NOMO-1 treated with dmso at 0.1 percent for 144 hours (cell line): ENCODE results near the gene ANGPTL2.
A peak's percentile ranks its signal among the peaks of the same experiment; 100 is the strongest.
"Not testable (repeated sequence)": the region's sequence is repeated elsewhere in the genome, so short reads cannot be mapped to it uniquely, and the experiment has no call there.

Experiments used
- DNase-seq: peaks from one replicate; lab custom pipeline; 2025; ENCODE audit not compliant: unreplicated experiment; lab: John Stamatoyannopoulos, UW

Gene ANGPTL2

GRCh38 chr9:127122176-127123063, at the start of gene ANGPTL2:
Gene ANGPTL2, minus strand, starts transcription at chr9:127122635. Its CDS starts 13,904 bp downstream, at chr9:127108731.
- no peak for DNase-seq

DNA sequence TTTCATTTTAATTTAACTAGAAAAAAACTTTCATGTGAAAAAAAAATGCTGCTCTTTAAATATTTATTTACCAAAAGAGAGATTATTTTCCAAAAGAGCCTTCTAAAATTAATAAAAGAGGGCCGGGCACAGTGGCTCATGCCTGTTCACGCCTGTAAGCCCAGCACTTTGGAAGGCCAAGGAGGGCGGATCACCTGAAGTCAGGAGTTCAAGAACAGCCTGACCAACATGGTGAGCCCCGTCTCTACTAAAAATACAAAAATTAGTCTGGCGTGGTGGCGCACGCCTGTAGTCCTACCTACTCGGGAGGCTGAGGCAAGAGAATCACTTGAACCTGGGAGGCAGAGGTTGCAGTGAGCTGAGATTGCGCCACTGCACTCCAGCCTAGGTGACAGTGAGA, 48.9 kb upstream of the ANGPTL2 start:
- DNase-seq = not testable (repeated sequence)

DNA sequence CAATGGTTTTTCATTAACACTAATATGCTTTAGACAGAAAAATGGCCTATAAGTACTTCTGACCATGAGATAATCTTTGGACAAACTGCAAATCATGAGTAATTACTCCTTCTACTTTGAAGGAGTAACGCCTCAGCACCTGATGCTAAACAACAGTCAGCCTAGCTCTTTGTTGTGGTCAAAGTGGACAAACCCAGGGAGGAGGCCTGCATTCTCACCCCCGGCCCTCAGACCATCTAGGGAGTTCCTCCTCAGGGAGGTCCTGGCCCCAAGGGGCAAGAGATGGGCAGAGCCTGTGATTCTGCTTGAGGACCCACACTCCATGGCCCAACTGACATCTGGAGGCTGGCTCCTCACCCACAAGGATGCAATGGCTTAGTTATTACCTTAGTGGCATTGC, 48.2 kb upstream of the ANGPTL2 start:
- no peak for DNase-seq

DNA sequence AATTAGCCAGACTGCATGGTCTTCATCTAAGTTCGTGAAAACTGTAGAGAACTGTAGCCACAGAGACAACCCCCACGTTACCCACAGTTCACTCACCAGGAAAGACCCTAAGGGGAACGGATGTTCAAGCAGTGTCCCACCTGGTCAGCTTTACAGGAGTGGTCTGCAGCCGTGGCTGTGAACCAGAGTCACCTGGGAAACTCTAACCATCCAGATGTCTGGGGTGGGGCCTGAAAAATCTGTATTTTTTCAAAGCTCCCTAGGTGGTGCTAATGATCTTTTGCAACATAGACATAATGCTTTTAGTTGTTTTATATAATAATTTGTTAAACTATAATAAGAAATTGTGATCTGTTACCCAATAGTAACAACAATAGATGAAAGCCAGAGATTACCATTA, 47.7 kb upstream of the ANGPTL2 start:
- no peak for DNase-seq

DNA sequence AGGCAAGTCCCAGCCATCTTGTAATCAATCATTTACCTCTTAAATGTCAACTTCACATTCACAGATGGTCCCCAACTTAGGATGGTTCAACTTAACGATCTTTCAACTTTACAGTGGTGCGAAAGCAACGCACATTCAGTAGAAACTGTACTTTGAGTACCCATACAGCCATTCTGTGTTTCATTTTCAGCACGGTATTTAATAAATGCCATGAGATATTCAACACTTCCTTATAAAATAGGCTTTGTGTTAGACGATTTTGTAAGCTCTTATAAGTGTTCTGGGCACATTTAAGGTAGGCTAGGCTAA, 47.1 kb upstream of the ANGPTL2 start:
- DNase-seq = no peak

GRCh38 chr9:127168756-127169574, 46.5 kb upstream of the ANGPTL2 start:
- no peak for DNase-seq

DNA sequence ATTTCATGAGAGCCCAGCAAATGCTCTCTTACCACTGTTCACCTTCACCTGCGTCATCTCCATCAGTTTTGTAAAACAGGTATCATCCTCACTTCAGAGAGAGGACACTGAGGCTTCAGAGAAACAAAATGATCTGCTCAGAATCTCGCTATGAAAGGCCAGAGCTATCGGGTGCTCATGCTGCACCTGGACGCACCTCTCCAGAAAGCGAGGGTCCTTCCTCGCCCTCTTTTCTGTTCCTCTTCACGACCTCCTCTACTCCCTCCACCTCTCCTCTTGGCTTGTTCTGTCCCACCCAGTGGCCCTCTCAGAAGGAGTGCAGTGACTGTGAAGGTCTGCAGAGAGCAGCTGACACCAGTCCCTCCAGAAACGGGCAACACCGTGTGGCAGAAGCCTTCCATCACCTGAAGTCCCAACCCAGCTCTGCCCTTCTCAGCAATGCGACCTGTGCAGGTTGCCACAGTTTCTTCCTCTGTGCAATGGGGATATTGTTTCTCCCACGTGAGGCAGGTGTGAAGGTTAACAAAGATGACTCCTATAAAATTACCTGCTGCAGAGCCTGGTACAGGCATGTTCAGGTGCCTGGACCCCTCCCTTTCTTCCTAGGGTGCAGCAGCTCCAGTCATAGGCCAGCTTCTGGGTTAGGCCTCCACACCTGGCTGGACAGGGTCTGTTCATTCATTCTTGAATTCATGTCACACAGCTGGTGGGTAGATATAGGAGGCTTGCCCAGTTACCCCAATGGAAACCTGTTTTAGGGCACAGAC, 45.3 kb upstream of the ANGPTL2 start:
- no peak for DNase-seq

DNA sequence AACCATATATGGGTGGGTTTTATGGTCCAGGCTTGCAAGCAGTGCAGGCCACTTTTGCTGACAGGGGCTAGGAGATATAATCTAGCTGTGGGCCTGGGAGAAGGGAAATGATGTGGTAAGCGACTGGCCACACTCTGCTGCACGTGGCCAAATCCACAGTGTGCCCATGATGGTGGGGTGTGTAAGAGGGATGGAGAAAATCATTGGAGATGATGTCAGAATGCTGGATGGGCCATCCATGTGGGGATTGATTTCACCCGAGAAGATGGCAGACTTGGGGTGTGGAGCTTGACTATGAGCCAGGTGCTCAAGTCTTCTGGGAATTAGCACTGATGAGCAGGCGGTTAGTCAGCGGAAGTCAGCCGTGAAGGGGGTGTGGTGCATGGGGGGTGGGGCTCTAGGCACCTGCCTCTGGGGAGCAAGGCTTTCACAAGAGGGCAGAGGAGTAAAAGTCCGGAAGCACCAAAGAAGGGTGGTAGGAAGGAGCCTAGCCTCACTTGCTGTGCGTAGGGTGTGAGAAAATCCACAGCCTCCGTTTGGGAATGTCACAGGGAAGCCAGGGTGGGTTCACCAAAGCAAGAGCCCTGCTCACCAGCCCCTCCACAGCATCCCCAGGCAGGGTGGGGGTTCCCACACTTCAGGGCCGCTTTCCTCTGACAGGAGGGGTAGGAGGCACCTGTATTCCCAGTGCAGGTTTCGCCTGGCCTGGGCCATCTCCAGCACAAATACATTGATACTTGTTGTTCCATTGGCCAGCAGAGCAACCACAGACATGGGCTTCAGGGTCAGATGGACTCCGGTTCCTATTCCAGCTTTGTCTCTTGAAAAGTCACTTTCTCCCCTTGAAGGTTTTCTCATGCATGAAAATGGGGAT, 44.5 kb upstream of the ANGPTL2 start:
- no peak for DNase-seq

DNA sequence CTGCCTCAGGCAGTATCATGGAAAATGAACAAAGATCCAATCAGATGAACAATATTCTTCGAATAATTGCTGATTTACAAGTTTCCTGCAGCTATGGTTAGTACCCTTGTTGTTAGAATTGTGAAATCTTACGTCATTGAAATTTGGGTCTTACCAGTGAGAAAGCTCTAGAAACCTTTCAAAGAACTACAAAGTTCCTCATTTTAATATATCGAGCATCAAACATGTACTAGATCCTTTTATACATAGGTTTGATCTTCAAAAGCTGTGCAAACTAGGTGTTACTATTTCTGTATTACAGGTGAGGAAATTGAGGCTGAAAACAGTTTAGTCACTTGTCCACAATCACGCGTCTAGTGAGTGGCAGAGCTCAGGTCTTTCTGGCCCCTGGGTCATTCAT, 43.7 kb upstream of the ANGPTL2 start:
- no peak for DNase-seq

GRCh38 chr9:127165116-127165515, 42.7 kb upstream of the ANGPTL2 start:
- no peak for DNase-seq

- peak; percentile 61 for DNase-seq
Observed at GRCh38 chr9:127163409-127163808, 41.0 kb upstream of the ANGPTL2 start.

GRCh38 chr9:127162864-127163365, 40.5 kb upstream of the ANGPTL2 start:
- DNase-seq = no peak

DNA sequence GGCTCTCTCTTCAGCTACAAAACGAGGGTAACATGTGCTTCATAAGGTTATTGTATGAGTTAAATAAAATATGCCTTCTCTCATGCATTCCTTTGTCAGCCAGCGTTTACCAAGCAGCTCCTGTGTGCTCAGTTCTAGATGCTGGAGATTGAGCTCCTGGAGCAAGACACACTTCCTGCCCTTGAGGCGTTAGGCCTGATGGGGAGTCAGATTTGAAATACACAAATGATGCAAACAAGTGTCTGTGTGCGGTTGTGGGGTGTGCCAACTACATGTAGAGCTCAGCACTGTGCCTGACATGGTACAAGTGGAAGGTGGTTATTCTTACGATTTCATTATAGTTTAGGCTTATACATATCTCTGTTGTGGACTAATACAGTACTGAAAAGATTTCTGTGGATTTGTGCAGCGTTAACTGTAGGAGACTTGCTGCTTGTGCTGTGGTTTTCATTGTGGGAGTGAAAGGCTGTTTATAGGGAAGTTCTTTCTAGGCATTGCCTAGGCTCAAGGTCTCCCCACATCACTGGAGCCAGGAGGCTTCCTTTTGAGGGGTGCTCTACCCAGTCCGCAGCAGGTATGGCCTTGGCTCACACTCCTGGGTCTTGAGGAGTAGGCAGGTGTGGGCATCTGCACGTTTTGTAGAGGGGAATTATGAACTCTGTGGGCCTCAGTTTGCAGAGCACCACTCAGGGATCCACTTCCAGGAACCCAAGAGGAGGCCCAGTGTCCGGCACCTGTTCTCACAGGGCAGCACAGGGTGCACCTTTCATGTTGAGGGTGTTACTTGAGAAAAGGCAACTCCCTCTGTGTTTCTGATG, 39.8 kb upstream of the ANGPTL2 start:
- DNase-seq = no peak

DNA sequence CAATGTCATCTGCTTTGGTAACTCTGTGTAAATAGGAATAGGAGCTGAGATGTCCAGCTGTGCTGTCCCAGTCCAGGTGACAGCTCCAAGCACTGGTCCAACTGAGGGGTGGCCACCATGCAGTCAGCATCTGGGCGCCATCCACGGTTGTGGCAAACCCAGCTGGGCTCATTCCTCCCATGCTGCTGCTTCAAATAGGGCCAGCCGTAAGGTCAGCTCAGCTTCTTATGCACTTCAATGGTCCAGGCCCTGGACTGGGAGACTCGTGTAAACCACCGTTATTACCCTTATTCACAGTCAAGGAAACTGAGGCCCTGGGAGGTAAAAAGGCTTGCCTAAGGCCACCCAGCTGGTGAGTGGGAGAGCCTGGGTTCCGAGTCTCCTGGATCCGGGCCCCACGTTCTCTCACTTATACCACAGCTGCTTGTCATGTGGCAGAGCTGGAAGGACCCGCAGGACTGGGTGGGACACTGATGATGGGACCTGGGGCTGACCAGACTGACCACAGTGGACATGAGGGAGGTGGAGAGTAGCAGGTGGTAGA, 38.7 kb upstream of the ANGPTL2 start:
- no peak for DNase-seq

DNA sequence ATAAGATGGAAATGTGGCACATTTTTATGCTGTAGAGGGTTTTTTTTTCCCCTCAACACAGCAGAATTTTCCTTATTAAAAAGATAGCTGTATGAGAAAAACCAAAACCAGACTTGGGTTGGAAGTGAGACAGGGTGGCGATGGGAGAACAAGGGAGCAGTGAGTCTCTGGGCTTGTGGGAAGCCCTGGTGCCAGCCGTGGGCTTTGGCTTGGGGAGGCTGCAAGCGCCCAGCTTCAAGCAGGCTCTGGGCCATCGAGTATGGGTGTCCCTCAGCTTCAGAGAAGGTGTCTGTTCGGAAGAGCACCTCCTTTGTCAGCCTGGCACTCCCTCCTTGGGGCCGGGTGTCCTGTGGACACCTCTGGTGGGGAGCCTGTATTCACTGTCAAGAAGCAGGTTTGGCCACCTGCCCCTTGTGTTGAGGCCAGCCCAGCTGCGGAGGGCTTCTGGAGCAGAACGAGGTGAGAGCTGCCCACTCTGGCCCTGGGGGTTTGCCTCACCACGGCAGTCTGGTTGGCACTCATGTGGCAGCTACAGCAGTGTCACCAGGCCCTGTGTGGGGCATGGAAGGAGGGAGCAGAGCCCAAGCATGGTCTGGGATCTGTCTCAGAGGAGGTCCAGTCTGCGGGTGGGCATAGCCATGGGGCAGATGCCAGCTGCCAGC, 37.6 kb upstream of the ANGPTL2 start:
- DNase-seq = no peak

DNA sequence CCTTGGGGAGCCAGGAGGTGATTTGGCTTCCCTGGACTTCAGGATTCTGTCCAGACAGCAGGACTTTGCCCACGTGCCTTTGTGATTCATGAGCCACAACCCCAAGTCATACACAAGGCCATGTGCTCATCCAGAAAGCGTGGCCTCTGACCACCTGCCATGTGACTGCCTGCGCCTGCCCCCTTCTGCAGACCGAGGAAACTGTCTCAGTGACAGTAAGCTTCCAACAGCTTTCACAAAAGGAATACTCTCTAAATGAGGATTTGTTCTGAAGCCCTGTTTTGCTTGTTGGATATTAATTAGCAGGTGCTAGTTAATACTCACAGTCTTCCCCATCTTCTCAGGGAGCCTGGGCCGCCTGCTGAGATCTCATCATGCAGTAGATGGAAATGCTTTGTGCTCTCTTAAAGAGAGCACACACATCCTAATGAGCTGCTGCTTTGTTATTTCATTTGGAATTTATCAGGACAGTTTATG, 36.9 kb upstream of the ANGPTL2 start:
- no peak for DNase-seq

- no peak for DNase-seq
Observed at GRCh38 chr9:127158786-127159324, 36.4 kb upstream of the ANGPTL2 start.

DNA sequence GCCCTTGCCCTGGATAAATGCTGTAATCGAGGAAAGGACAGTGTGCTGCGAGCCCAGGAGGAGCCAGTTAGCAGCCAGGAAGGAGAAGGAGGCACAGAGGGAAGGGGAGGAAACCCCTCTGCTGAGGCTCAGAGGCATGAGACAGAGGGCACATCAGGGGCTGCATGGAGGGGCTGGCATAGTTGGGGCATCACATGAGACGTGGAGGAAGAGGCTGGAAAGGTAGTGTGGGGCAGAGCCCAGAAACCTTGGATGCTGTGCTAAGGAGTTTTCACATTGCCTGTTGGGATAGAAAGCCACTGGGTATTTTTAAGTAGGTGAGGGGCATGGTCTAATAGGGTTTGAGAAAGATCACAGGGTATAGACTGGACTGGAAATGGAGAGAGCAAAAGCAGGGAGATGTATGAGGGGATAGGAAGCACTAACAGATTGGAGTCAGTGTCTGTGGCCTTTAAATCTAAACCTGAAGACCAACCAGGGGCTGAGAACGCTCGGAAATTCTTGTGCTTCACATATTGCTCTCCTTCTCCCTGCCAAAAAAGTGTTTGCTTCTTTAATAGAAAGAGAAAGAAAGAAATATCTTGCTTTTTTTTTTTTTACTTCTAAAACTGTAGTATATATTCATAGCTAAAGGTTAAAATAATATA, 33.0 kb upstream of the ANGPTL2 start:
- DNase-seq = no peak
